GM03348 (cell line): ENCODE data around the gene FRAT2.

Source experiments
- DNase-seq: peaks from one replicate; pipeline ENCODE4 v3.0.0; 2012; ENCODE audit warnings: low spot score

The FRAT2 gene, protein sequence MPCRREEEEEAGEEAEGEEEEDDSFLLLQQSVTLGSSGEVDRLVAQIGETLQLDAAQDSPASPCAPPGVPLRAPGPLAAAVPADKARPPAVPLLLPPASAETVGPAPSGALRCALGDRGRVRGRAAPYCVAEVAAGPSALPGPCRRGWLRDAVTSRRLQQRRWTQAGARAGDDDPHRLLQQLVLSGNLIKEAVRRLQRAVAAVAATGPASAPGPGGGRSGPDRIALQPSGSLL

DNA sequence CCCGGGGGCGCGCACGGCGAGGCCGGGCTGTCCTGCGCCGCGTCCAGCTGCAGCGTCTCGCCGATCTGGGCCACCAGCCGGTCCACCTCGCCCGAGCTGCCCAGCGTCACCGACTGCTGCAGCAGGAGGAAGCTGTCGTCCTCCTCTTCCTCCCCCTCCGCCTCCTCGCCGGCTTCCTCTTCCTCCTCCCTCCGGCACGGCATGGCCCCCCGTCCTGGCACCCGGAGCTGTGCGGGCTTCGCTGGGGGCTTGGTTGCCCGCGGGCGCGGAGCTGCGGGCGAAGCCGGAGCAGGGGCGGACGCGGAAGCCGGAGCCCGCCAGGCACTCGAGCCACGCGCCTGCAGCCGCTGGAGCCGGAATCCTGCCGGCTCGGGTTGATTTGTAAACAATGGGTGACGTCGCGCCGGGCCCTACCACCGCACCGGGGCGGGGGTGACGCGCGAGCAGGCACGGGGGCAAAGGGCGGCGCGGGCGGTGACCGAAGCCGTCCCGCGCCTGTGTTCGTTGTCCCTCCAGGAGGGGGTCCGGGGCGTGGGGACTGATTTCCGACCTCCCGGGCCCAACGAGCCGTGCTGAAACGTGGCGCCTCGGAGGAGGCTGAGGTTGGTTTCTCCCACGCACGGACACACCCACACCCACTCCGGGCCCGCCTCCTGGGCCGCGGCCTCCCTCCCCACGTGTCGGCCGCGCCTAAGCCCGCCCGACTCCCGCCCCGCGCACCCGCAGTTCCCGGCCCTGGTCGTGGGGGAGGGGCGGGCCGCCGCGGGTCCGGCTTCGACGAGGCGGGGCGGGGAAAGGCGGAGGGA, at the start of gene FRAT2:
TSS of gene FRAT2 (minus strand) at position 360 of the 806 bp plus-strand sequence. CDS start at position 203, 157 bp downstream.
- DNase-seq, result peak; percentile 99

DNA sequence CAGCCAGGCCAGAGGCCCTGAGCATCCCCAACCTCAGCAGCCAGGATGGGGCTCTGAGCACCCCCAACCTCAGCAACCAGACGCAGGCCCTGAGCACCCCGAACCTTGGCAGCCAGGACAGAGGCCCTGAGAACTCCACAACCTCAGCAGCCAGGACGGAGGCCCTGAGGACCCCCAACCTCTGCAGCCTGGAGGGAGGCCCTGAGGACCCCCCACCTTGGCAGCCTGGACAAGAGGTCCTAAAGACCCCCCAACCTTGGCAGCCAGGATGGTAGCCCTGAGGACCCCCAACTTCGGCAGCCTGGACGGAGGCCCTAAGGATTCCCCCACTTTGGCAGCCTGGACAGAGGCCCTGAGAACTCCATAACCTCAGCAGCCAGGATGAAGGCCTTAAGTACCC, 49.6 kb upstream of the FRAT2 start:
- DNase-seq, result no peak

DNA sequence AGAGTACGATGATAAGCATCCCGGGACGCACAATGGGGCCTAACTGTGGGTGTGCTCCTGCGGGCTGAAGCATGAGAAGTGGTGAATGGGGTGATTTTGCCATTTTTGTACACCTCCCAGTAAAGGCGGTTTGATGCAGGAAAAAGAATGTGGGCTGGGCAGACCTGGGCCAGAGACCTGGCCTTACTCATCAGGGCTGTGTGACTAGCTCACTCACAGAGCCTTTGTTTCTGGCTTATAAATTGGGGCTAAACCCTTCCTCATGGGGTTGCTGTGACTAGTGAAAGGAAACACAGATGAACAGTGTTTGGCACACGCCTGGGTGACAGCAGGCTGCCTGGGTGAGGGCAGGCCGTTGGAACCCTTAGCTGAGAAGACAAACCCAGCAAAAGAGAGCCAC, 48.6 kb upstream of the FRAT2 start:
- DNase-seq, result no peak

DNA sequence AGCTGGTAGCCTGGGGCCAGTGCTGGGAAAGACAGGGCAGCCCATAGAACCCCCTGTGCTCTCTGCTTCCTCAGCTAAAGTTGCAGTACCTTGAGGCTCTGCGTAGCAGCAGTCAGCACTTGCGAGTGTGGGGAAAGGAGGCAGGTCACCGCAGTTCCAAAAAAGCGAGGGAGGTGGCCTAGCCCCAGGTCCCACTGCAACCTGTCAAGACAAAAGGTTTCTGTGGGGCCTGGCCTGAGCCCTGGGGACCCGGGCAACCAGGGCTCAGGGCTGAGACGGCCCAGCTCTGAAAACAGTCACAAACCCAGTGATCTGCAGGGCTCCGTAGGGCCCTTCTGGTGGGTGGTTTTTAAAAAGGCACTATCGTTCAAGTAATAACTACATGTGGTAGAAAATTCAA, 47.1 kb upstream of the FRAT2 start:
- no peak for DNase-seq

DNA sequence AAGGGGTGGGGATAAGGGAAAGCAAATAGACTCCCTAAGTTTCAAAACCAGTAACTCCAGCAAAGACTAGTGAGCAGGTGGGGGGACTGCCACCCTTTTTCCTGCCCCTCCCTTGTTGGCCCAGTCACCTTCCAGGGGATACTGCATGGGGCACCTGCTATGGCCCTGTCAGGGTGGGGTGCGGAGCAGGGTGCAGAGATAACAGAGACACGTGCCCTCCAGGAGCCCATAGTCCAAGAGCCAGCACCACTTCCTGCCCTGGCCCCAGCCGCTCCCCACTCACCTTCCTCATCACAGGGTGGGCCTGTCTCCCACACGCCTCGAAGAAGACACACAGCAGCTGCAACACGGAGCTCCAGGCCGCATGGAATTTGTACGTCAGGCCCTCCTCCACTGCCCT, 46.0 kb upstream of the FRAT2 start:
- no peak for DNase-seq

DNA sequence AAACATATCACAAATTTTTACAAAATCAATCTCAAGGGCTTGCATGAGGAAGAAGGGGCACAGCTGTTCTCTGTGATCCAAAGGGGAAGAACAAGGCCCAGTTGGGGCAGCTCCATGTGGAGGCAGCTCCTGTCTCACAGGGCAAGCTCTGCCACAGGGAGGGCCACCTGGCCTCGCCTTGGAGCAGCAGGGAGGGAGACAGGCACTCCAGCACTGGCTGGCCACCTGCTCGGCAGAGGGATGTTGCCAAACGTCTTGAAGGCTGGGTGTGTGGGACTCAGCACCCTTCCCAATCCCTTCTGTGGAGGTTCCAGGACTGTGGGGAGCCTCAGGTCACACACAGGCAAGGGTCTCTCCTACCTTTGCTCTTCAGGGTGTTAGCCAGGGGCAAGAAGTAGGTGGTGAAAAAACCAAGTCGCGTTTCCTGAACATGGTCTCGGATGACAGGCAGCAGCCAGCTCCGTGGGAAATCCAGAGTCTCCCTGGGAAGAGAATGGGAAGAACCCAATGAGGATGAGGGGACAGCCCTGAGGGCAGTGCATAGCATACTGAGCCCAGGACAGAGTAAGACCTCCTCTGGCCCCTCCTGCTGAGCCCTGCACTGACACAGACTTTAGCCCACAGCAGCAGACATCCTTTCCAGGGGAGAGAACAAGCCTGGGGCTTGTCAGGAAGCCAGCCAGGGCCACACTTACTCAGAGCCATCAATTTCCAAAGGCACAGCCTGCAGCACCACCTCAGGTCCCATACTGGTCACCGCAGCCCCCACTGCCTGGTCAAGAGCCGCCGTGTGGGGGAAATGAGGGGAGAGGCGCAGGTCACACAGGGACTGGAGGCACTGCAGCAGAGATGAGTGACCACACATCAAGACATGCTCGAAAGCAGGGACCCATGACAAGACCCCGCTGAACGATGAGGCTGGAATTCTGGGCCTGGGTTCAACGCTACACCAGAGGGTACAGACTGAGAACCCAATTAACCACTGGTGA, 44.7 kb upstream of the FRAT2 start:
- no peak for DNase-seq

DNA sequence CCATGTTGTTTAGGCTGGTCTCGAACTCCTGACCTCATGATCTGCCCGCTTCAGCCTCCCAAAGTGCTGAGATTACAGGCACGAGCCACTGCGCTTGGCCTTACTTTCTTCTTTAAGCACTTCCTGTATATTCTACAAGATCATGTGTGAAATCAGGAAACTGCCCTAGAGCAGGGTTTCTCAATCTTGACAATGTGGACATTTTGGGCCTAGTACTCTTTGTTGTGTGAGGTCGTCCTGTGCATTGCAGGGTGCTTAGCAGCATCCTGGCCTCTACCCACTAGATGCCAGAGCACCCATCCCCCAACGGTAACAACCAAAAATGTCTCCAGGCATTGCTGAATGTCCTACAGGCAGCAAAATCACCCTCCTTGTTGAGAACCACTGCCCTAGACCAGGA, 41.9 kb upstream of the FRAT2 start:
- DNase-seq, result no peak

DNA sequence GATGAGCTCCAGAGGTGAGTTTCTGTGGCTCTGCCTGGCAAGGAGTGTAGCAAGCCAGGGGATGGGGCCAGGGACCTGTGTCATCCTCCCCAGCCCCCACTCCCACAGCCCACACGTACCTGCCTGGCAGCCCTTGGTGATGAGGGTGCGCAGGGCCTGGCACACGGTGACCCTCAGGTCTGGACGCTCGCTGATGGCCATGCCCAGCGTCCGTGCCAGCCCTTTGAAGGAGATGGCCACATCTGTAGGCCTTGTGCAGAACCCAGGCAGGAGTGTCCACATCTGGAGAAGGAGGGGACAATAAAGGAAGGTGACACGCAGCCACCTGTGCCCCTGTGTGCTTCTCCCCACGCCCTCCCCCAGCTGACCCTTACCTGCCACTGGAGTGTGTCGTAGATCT, 38.9 kb upstream of the FRAT2 start:
- DNase-seq, result no peak

DNA sequence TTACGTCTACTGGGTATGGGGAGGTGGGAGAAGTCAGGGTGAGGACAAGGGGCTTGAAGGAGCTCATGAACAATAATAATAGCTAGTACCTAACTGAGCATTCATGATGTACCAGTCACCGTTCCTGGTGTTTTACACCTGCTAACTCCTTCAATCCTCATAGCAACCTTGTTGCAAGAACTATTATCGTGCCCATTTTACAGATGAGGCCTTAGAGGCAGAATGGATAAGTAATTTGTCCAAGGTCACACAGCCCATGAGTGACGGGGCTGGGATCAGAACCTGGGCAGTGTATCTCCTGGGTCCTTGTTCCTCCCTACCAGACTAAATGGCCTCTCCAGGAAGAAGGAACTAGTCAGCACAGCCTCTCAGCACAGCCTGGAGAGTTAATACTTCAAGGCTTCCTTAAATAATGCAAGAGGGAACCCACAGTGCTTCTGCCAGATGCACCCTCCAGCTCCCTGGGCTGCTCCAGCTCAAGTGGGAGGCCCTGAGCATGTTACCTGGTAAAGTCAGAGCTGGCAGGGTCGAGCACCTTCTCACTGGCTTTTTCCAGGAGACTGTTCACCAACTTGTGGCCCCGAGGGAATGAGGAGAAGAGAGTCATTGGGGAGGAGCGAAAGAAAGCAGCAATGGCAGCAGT, 37.8 kb upstream of the FRAT2 start:
- DNase-seq, result no peak

DNA sequence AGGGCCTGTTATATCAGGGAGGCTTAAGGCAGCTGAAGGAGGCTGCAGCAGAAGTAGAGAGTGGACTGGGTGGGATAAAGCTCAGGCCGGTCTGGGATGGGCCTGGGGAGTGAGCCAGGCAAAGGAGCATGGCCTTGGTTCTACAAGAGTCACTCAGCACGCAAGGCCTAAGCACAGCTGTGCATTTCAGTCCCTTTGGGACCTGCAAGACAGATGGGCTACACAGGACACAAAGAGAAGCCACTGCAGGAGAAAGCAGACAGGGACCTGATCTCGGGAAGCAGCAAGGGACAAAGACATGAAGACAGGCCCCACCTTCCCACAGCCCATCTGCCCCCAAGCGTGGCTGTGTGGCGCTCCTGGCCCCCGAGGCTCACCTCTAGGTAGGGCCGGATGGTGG, 37.2 kb upstream of the FRAT2 start:
- DNase-seq, result no peak

DNA sequence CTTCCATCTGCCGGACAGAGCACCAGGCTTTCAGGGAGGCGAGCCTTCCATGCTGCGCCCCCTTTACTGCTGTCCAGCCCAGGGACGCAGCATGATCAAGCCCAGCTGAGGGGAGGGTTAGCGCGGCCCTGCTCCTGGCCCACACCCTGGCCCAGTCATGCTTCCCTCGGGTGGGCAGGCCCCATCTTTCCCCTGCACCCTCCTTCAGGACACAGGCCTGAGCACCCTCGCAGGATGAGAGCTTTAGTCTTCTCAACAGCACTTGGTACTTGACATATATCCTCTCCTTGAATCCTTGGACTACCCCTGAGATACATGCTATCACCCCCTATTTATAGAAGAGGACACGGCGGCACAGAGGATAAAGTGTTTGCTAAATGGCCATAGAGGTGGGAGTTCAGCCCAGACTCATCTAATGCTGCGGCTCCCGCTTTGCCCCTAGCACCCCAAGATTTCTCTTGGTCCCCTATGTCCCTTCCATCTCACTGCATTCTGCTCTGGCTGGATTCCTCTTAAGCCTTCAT, 32.7 kb upstream of the FRAT2 start:
- no peak for DNase-seq

DNA sequence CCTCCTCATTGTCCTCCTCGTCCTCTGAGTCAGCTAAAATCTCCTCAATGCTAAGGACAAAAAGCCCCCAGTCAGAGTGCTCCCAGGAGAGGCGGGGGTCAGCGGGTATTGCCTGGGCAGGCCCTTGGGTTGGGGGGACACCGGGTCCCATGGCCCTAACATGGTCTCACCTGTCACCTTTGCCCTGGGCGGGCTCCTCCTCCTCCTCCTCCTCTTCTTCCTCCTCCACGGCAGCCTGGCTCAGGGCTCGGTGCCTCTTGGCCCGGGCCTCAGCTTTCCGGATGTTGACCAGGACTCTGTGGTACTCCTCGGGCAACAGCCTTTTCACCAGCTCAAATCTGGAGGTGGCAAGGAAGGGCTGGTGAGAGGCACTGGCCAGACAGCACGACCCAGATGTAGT, 32.0 kb upstream of the FRAT2 start:
- DNase-seq, result no peak

DNA sequence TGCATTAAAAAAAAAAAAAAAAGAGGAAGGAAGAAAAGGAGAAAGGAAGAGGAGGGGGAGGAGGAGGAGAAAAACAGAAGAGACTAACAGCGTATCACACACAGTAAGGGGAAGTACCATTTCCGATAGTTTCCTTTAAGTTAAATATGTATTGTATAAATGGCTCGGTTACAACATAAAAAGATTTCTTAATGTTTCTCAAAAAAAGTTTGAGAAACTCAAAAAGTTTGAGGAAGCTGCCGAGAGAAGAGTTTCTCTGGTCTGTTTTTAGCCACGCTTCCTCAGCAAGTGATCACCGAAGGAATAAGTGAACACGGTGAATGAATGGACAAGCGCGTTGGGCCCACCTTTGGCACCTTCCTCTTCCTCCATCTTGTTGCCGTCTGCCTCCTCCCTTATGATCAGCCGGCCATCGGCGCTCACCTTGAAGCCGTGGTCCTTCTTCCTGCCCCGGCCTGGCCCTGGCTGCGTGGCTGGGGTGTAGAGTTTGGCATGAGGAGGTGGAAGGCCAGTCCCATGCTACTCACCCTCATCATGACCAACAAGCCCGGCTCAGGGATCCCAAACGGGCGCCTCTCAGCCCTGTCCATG, 31.3 kb upstream of the FRAT2 start:
- DNase-seq, result no peak

DNA sequence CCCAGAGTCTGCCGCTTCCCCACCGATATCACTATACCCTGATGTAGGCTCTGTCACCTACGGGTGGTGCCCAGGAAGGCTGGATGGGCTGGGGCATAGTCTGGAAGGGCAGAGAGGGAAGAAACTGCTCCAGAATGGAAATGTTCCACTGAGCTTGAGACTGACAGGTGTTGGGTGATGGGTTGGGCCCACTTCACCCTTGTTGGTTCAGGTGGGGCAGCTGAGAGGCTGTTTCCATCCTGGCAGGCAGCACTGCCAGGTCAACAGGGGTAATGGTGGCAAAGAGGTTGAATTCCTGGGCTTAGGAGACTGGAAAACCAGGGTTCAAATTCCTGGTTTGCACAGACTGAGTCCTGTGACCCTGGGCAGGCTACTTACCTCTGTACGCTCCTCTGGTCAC, 28.5 kb upstream of the FRAT2 start:
- DNase-seq, result no peak

DNA sequence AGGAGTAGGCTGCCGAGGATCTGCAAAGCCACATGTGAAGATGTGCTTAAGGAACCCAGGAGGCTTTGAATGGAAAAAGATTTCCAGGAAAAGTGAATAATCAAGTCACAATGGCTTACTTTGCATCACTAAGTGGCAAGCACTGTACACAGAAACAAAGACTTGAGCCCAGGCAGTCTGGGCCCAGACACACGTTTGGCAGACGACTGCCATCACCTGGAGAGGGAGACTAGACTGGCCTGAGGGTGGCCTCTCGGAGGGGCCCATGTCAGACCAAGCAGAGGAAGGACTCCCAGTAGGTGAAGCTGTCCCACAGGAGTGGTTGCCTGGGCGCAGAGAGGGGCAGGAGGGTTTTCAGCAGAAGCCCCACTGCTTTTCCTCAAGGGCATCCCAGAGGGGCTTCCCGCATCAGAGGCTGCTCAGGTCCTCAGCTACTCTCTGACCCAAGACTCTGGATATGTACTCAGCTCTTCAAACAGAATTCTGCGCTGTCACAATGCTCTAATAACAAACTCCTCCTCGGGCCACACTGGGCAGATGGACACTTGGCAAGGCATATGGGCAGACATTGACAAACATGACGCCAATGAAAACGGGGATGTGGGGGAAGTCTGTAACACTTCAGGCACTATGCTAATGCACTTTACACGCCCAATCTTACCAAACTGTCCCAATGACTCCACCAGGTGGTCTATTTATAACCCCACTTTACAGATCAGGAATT, 27.9 kb upstream of the FRAT2 start:
- no peak for DNase-seq

DNA sequence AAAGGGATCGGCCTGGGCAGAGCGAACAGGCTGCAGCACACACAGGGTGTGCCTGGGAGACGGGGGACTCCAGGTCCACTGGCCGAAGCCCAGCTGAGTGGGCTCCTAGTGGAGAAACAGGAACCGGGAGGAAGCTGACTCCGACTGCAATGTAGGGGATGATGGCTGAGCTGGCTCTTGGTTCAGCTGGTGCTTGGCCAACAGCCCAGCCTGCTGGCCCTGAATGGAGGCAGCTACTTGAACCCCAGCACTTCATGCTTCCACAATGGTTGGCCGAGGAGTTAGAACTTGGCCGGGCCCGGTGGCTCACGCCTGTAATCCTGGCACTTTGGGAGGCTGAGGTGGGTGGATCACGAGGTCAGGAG, 27.0 kb upstream of the FRAT2 start:
- no peak for DNase-seq

DNA sequence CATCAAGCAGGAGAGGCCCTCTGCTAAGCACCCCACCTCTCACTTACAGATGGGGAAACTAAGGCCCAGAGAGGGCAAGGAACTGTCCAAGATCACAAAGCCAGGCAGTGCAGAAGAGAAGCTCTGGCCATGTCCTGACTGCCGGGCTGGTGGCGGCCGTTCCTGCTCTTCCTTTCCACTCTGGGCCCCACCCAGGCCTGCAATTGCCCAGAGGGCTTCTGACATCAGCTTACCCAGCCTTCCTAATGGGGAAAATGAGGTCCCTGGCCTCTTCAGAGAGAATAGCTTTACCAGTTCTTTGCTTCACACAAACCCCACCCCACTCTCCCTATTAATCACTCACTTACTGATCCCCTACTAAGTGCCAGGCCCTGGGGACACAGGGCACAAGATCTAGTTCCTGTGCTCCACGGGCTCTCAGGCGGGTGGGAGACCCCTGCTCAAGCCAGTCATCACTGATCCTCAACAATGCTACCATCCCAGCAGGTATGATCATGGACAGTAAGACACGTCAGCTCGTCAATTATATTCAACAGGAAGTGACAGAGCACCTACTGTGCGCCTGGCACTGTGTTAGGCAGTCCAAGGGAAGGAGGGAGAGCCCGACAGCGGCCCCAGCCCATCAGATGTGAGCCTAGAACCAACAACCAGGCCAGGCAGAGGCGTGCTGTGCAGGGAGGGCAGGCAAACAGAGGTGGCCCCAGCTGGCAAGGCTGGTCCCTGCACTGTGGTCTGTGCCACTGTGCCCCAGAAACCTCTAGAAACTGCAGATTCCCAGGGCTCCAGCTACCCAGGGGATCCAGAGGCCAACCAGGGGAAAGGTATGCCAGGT, 26.4 kb upstream of the FRAT2 start:
- no peak for DNase-seq

DNA sequence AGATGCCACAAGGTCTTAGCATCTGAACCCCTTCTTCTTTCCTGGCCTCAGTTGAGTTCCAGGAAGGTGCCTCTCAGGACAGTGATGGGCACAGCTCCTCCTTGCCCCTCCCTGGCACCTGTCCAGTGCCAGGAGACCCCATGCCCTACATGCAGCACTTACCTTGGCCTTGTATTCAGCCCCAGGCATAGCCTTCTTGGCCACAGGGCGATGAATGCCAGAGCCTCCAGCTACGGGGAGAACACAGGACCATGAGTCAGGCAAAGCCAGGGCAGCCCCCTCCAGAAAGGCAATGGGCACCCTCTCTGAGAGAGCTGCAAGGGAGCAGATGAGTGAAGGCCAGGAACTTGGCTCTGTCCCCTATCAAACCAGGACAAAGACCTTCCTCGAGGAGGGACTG, 24.3 kb upstream of the FRAT2 start:
- no peak for DNase-seq

DNA sequence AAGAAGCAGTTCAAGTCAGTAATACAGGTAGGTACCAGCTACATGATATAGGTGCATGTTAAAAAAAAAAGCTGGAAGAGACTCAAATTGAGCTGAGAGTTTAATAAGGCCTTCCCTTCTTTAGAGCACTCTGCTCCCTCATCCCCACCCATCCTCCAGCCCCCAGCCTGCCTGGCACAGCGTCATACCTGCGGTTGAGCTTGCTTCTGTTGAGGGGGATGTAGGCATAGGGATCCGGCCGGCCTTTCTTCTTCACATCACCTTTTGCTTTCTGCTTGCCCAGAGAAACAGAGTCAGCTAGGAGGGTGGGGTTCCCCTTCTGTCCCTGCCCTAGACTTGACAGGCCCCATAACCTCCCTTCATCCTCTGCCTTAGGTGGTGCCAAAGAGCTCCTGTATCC, 23.8 kb upstream of the FRAT2 start:
- no peak for DNase-seq

DNA sequence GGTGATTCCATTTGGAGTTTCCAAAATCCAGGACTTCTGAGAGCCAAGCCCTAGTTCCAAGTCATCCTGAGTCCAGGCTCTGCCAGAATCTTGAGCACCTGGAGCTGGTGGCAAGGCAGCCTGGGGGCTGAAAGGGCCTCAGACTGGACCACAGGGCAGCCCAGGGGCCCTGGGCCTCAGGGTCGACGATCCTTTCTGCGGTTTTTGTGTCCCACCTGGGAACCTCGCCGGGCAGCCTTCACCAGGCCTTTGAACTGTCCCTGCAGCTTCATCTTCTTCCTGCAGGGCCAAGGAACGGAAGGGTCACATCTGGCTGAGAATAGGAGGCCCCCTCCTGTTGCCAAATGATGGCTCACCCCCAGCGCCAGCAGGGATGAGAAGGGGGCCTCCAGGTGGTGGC, 22.4 kb upstream of the FRAT2 start:
- DNase-seq, result no peak
